Measurements from ENCODE around the gene FER.

FER gene

DNA sequence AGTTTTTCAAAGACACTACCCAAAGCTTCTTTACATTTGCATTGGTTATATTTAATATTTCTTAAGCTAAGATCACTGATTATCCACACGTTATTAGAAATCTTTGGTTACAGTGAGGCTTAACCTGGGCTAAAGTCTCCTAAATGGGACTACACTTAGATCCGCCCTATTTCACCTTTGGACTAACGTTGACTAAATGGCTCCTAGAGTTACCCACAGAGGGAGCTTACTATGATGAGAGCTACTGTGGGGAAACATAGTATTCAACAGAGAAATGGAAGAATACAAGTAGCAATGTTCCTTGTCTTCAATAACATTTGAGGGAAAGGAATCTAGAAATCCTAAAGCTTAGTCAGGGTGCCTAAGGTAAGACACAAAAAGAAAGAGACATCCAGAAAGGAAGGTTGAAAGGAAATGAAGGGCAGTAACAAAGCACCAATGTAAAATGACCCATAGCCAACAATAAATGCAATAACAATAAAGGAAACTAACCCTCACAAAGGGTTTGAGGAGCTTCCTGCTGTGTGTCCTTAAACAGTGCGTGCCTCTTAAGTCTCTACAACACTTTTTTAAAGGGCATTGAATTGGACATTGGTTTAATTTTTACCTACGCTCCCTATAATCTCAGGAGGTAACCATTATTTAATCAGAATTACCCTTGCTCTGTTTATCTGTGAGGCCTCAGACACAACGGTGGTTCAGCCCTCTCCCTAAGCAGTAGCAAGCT, 445.0 kb downstream of the FER start:
- DNase-seq = no peak

DNA sequence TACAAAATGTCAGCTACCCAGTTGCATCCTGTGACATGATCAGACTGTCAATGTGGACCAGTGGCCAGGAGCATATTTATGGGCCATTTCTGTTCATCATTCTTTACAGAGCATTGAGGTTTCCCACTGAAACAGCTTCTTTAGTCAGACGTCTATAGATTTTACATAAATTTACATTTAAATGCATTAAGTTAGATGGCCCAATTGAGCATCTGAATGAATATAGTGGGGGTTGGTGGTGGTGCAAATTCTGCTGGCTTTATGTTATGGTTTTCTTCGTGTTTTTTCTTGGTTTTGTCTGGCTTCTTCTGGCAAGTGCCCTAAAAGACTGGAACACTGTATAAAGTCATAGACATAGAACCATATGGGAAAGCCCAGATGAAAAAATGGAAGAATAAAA, 448.0 kb downstream of the FER start:
- no peak for DNase-seq

DNA sequence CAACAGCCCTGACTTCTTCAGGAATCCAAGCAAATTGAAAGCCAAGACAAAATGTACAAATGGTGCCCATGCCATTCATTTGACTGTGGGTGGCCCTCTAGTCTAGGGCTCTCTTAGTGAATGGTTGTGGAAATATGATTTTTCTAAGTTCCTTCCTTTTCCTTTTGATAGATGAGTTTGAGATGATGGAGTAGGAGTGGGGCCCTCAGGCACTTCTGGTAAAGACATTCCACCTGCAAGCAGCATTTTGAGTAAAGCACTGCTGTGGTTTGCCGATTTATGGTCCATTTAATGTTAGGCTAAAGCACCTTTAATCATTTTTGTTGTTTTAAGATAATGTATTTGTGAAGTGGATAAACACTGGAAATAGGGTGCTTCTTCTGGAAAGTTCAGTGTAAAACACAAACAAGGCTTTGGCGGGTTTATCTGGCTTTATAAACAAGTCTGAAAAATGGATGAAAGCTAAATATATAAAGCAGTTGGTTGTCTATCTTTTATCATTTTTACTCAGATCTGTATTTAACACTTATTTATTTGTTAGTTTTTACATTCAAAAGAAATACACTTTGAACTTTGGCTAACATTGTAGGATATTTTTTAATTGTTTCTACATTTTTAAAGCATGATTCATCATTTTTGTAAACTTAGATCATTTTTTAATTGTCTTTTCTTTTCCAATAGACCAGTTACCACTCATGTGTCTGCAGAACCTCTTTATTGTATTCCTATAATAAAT, 448.6 kb downstream of the FER start:
- no peak for DNase-seq

DNA sequence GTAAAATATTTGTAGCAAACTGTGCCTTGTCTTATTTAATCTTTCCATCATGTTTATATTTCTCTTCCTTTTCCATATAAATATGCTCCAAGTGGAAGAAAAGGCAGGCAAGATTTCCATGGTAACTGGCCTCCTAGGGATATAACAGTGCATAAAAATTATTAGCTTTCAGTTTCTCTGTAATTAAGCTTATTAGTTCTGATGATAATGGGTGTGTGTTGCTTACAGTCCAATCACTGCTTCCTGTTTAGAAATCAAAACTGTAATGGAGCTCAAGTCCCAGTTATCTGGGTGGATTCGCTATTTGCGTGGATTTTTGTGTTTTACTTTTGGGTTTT, 449.1 kb downstream of the FER start:
- DNase-seq = no peak

DNA sequence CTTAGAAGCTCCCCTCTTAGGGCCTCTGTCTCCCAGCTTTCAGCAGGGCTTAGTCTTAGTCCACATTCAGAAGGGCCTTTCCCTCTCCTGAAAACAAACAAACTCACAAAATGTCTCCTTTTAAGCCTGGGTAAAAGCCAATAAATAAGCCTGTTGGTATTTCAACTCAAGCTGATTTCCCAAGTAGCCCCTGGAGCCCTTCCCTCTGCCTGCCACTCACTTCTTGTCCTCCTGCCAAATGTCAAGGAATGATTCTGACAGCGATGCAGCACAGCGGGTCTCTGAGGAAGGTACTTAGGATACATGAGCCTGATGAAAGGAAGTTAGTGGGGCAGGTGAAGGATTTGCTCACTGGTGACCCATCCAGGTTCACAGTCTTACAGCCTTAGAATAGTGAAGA, 451.6 kb downstream of the FER start:
- DNase-seq = no peak

DNA sequence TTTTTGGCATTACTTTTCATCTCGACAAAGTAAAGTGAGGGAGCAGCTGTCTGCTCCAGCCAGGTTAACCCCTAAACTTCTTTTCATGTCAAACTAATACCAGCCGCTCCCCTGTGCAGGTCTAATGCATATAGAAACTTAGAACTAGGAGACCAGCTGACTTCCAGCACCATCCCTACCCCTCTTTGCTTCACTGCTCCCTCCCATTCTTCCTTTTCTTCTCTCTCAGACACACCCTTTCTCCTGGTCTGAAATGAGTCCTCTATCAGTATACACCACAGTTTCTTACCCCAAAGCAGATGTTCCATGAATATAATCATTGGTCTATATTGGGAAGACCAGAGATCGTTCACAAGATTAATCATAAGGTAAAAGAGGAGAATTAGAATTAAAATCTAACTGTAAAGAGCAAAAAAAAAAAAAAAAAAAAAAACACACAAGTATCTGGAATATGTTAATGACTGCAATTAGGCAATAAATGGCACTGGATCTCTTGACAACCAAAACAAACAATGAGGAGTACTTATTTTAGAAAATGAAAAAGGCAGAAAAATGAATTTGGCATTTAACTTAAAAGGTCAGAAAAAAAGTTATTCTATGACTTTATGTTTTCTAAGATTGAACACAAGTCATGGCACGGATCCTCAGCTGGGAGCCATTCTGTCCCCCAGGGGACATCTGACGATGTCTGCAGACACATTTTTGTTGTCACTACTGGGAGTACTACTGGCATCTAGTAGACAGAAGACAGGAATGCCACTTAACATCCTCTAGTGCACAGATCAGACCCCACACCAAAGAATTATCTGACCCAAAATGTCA, 452.3 kb downstream of the FER start:
- DNase-seq = no peak

DNA sequence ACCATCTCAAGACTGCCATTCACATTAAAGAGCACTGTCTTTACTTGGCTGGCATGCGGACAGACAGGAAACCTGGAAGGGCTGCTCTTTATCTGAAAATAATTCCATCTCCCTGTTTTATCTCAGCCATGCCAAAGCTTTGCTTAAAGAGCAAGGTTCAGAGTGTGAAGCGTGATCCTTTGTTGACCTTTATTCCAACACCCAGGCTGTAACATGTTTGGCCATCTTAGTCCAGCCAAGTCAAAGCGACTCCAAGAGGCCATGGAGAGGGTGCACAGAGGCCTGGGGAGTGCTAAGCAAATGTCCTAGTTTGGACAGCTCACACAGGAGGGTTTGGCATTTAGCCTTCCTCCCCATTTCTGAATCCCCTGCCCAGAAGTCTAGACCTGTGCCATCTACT, 467.3 kb downstream of the FER start:
- DNase-seq = no peak

DNA sequence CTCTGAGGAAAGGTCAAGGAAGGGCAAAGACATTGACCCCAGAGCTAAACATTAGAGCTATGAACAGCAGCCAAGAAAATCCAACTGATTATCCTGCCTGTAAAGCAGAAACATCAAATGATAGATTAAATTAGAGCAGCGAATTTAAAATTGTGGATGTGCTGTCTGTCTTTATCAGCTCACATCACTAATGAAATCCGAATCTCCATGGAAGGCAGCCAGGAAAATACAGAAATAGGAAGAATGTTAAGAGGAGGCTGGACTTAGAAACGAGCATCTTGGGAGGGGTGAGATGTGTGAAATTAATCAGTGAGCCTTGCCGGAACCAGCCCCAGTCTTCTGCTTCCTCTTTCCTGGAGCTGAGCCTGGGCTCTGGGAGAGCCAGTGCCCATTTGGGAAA, 471.1 kb downstream of the FER start:
- DNase-seq = no peak

DNA sequence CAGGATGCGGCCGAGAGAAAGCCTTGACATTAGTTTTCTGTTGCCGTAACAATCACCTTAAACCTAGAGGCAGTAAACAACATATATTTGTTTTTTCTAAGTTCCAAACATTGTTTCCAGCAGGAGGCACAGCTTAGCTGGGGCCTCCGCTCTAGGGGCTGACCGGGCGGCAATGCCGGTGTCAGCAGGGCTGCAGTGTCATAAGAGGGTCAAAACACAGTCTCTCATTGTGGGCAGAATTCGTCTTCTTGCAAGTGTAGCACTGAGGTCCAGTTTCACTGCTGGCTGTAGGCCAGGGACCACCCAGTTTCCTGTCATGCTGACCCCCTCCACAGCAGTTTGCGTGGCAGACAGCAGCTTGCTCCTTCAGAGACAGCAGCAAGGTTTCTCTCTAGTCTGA, 475.8 kb downstream of the FER start:
- no peak for DNase-seq

DNA sequence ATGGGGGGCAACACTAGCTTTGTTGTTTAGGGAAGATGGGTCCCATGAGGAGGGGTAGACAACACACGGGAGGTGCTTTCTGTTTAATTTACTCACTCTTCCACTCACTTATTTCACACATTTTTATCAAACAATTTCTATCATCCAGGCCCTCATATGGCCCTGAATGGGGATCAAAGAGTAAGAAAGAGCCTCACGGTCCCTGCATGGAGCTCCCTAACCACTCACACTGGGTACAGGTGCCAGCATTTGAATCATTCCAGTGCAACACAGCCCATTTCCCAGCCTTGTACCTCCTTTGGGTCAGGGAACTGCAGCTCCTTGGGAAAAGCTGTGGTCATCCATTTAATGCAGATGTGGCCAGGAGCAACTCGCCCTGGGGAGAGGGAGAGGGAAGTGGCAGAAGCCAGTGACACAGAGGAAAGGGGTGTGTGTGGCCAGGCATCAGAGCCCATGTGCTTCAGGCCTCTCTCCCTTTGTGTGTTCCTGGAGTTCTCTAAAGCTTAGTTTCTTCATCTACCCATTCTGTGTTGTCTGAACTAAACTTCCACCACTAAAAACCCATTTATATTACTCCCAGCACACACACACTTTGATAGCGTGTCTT, 476.7 kb downstream of the FER start:
- no peak for DNase-seq

DNA sequence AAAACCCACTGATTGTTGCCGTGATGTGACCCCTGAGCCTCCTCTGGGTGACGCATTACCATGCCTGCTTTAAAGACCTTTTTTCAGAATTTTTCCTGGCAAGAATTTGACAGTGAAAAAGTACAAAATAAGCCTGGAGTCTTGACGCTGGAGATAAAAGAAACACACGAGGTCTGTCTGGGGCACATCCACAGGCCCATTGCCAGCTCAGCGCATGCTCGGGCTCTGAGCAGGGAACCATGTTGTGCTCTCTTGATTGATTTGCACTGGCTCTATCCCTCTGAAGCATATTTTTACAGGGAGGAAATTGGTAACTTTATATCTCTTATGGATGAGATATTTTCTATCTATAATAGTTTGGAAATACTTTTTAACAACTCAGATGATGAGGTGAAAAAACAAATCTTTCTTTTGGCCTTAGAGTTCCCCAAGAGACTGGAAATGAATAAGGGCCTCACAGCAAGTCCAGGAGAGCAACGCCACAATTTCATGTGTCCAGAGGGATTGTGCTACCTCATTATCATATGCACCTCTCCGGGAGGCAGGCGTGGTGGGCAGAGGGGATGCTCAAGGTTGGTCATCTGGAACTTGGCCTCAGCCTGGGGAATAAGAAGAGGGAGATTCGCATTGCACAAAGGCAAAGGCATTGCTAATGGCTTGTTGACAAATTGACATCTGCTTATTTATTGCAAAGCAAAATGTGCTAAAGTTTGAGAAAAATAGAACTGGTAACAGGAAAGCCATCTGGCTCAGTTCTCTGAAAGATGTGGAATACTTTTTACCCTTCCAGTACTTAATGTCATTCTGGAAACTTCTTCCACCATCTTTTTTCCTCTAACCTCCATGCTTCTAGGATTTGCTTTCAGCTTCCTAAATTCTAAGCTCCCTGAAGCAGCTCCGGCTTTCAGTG, 478.3 kb downstream of the FER start:
- DNase-seq = no peak

DNA sequence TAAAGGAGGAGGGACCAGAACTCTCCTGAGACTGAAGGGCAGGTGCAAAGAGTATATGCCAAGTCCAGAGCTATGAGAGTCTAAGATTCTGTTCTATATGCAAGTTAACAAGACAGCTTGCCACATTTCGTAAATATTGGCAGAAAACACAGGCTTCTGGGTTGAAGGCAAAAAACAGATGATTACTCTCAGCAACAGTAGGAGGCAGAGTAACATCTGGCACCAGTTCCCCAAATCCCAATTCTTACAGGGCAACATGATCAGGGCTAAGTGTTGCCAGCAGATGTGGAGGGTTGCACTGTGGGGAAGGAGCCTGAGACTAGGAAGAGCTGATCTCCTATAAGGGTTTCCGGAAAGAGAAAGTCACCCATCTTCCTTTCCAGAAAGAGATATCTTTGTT, 482.7 kb downstream of the FER start:
- no peak for DNase-seq

DNA sequence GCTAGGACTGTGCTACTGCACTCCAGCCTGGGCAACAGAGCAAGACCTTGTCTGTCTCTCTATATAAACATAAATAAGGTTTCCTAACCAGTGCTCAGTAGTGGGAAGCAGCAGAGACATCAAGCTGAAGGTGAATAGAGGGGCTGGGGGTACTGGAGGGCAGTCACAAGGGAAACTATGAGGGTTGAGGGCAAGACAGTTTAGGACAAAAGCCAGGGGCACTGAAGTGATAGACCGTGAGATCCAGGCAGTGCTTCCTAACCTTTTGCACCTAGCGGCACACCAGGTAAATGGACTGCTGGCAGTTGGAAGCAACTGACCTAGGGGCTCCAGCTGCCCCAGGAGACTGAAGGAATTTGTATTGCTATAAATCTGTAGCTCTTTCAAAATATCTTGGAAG, 483.6 kb downstream of the FER start:
- DNase-seq = no peak

DNA sequence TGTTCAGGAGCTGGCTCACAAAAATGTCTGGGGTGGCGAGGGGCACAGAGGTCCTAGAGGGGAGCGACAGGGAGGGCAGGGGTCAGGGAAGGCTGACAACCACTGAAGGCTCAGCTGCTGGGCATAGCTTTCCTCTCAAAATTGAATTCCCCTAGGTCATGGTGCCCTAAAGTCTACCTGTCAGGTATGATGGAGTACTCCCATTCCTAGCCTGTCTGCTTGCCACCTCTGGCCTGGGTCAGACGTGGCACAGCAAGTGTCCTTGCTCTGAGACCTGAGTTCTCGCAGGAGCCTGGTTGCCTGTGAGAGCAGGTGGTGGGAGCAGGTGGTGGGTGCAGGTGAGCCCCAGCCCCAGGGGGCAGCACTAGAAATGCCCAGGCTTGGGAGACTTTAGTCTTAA, 486.7 kb downstream of the FER start:
- DNase-seq = no peak

DNA sequence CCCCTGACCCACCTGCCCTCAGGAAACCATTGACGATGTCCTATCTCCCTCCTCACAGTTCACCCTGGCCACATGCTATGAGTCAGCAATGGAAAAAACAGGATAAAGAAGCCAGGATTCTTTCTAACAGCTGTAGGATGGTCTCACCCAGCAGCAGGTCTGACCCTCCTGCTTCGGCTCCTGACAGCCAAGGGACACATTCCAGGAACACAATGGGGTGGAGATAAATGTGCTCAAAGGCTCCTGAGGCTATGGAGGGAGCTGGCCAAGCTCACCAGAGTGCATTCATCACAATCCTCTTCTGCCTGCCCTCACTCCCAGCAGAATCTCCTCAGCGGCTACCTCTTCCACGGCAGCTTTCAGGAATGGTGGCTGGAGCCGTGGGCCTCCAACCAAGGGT, 491.8 kb downstream of the FER start:
- no peak for DNase-seq

DNA sequence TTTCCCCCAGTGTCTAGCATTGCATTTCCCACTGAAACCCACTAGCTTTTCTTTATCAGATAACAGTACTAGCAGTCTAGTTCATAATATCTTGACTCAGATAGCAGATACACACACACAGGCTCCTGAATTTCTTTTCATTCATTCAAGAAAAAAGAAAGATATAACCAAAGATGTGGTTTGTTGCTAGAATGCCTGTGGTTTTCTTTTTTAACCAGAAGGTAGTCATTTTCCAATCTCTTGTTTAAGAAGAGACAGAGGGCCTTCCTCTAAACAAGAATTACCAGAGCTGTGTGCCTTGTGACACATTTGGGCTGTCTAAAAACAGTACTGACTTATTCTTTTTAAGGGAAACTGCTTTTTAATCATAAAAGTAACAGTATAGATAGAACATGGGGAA, 494.8 kb downstream of the FER start:
- no peak for DNase-seq

DNA sequence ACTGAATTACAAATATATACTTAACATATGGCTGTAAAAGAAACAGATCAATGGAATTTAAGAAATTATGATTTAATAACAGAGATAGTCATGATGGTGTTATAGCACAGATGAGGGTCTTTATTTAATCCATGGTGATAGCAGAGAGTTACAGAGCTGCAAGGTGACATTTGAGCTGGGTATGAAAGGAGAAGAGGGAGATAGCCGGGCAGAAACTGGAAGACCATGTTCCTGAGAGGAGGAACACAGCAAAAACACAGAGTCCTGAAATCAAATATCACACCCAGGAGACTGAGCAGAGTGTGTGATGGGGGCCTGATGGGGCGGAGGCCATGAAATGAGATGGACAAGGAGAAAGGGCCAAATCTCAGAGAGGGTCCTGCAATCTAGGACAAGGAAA, 498.7 kb downstream of the FER start:
- DNase-seq = no peak
